H9 (cell line): Measurements from ENCODE around the gene HPCAL1. TPM values are rescaled to one million over a fixed set of nuclear protein-coding genes. Genes with fewer than 3 reads are reported as not detected.

Experiments used
- DNase-seq: peaks from one replicate; pipeline ENCODE4 v3.0.0-alpha.2; 2017
- H2AFZ ChIP-seq: one replicate; pipeline ENCODE4 v1.6.1; 2013; ENCODE audit warnings: mild to moderate bottlenecking, low read length, control low read depth, moderate library complexity
- H2AK5ac ChIP-seq: 2 replicates; pipeline ENCODE4 v1.6.1; 2013; ENCODE audit warnings: low read length, control low read depth, mixed read lengths; ENCODE audit not compliant: insufficient read length
- H2BK120ac ChIP-seq: one replicate; pipeline ENCODE4 v1.6.1; 2013; ENCODE audit warnings: low read depth, mild to moderate bottlenecking, low read length, control low read depth, inconsistent platforms; ENCODE audit not compliant: poor library complexity, severe bottlenecking
- H2BK12ac ChIP-seq: 2 replicates; pipeline ENCODE4 v1.6.1; 2013; ENCODE audit warnings: low read length, control low read depth, mixed read lengths, low read depth; ENCODE audit not compliant: insufficient read length
- H2BK15ac ChIP-seq: 2 replicates; pipeline ENCODE4 v1.6.1; 2013; ENCODE audit warnings: low read depth, low read length, control low read depth
- H2BK20ac ChIP-seq: one replicate; pipeline ENCODE4 v1.6.1; 2013; ENCODE audit warnings: low read depth, mild to moderate bottlenecking, low read length, control low read depth, inconsistent platforms; ENCODE audit not compliant: poor library complexity, severe bottlenecking
- H2BK5ac ChIP-seq: 2 replicates; pipeline ENCODE4 v1.6.1; 2013; ENCODE audit warnings: low read length, control low read depth, mixed read lengths; ENCODE audit not compliant: insufficient read length
- H3K14ac ChIP-seq: 2 replicates; pipeline ENCODE4 v1.6.1; 2013; ENCODE audit warnings: low read length, control low read depth; ENCODE audit not compliant: insufficient read depth
- H3K18ac ChIP-seq: 2 replicates; pipeline ENCODE4 v1.6.1; 2013; ENCODE audit warnings: low read depth, mild to moderate bottlenecking, mixed read lengths, low read length, control low read depth; ENCODE audit not compliant: insufficient read length
- H3K23ac ChIP-seq: 2 replicates; pipeline ENCODE4 v1.6.1; 2013; ENCODE audit warnings: low read length, control low read depth, mixed read lengths, low read depth; ENCODE audit not compliant: insufficient read length
- H3K23me2 ChIP-seq: 2 replicates; pipeline ENCODE4 v1.6.1; 2013; ENCODE audit warnings: low read depth, mild to moderate bottlenecking, mixed read lengths, low read length, control low read depth; ENCODE audit not compliant: insufficient read length, poor library complexity, severe bottlenecking
- H3K27ac ChIP-seq: 2 replicates; pipeline ENCODE4 v1.5.1; 2013; ENCODE audit warnings: low read length, control low read depth, mixed read lengths, low read depth; ENCODE audit not compliant: insufficient read length
- H3K27me3 ChIP-seq: 2 replicates; pipeline ENCODE4 v1.6.1; 2013; ENCODE audit warnings: low read length, control low read depth, inconsistent platforms; ENCODE audit not compliant: insufficient read depth
- H3K4ac ChIP-seq: 2 replicates; pipeline ENCODE4 v1.6.1; 2013; ENCODE audit warnings: low read depth, mild to moderate bottlenecking, control low read depth, inconsistent platforms, low read length, moderate library complexity
- H3K4me1 ChIP-seq: 2 replicates; pipeline ENCODE4 v1.6.1; 2013; ENCODE audit warnings: low read length, control low read depth, inconsistent platforms; ENCODE audit not compliant: insufficient read depth
- H3K4me2 ChIP-seq: 2 replicates; pipeline ENCODE4 v1.6.1; 2013; ENCODE audit warnings: low read length, control low read depth, mixed read lengths; ENCODE audit not compliant: insufficient read length, insufficient read depth
- H3K56ac ChIP-seq: 2 replicates; pipeline ENCODE4 v1.6.1; 2013; ENCODE audit warnings: low read depth, mild to moderate bottlenecking, mixed read lengths, low read length, control low read depth; ENCODE audit not compliant: insufficient read length
- H3K79me1 ChIP-seq: 2 replicates; pipeline ENCODE4 v1.6.1; 2013; ENCODE audit warnings: low read depth, mild to moderate bottlenecking, moderate library complexity, low read length, control low read depth, inconsistent platforms; ENCODE audit not compliant: insufficient read depth, poor library complexity, severe bottlenecking
- H3K79me2 ChIP-seq: 2 replicates; pipeline ENCODE4 v1.6.1; 2013; ENCODE audit warnings: low read length, control low read depth, inconsistent platforms; ENCODE audit not compliant: insufficient read depth
- H3K9ac ChIP-seq: 2 replicates; pipeline ENCODE4 v1.6.1; 2013; ENCODE audit warnings: low read length, control low read depth, mixed read lengths; ENCODE audit not compliant: insufficient read length; ENCODE audit errors: extremely low read depth
- H3K9me3 ChIP-seq: one replicate; pipeline ENCODE4 v1.6.1; 2013; ENCODE audit warnings: low read depth, low read length, inconsistent platforms; ENCODE audit not compliant: control insufficient read depth
- H3T11ph ChIP-seq: one replicate; pipeline ENCODE4 v1.6.1; 2013; ENCODE audit warnings: mild to moderate bottlenecking, low read length, control low read depth, inconsistent platforms
- H4K20me1 ChIP-seq: one replicate; pipeline ENCODE4 v1.6.1; 2013; ENCODE audit not compliant: control insufficient read depth, insufficient read length, insufficient read depth
- H4K5ac ChIP-seq: 2 replicates; pipeline ENCODE4 v1.6.1; 2013; ENCODE audit warnings: low read depth, mild to moderate bottlenecking, mixed read lengths, low read length, control low read depth; ENCODE audit not compliant: insufficient read length
- H4K8ac ChIP-seq: replicated peaks from 2 replicates; pipeline ENCODE4 v1.6.1; 2013; ENCODE audit warnings: low read length, control low read depth, mixed read lengths, low read depth; ENCODE audit not compliant: insufficient read length
- H4K91ac ChIP-seq: 2 replicates; pipeline ENCODE4 v1.6.1; 2013; ENCODE audit warnings: low read depth, mild to moderate bottlenecking, moderate library complexity, mixed read lengths, low read length, control low read depth; ENCODE audit not compliant: insufficient read length
- H3K27ac Mint-ChIP-seq, 3 experiments: 2 replicates in 2 of 3; 3 replicates in 1 of 3; pipeline ENCODE4 v1.8.0; 2020 to 2021; ENCODE audit warnings: mixed read lengths in 3 of 3, mild to moderate bottlenecking in 1 of 3, moderate library complexity in 1 of 3
- H3K27me3 Mint-ChIP-seq: 2 replicates; pipeline ENCODE4 v1.8.0; 2021; ENCODE audit warnings: low read depth, mild to moderate bottlenecking, moderate library complexity, mixed read lengths
- H3K36me3 Mint-ChIP-seq, 3 experiments: 2 replicates in 2 of 3; 3 replicates in 1 of 3; pipeline ENCODE4 v1.8.0; 2020 to 2021; ENCODE audit warnings: low read depth in 3 of 3, mixed read lengths in 3 of 3; ENCODE audit not compliant: insufficient read depth in 1 of 3
- H3K4me1 Mint-ChIP-seq, 2 experiments: 2 replicates each; pipeline ENCODE4 v1.8.0; 2020; ENCODE audit warnings: mixed read lengths in 2 of 2
- H3K4me3 Mint-ChIP-seq, 2 experiments: 2 replicates in 1 of 2; 3 replicates in 1 of 2; pipeline ENCODE4 v1.8.0; 2020 to 2021; ENCODE audit warnings: mild to moderate bottlenecking in 2 of 2, mixed read lengths in 2 of 2, moderate library complexity in 1 of 2
- H3K9me3 Mint-ChIP-seq, 2 experiments: 2 replicates in 1 of 2; 3 replicates in 1 of 2; pipeline ENCODE4 v1.8.0; 2020; ENCODE audit warnings: mild to moderate bottlenecking in 2 of 2, mixed read lengths in 2 of 2, moderate library complexity in 1 of 2
- WGBS: extraction: QIAGEN DNeasy Blood & Tissue Kit; methylation state at CpG from one replicate; pipeline ENCODE4 v1.1.7; 2013; ENCODE audit warnings: missing lambda C conversion rate, low lambda C conversion rate, mixed read lengths; ENCODE audit not compliant: insufficient read length; ENCODE audit errors: extremely low coverage; 5-methylcytosine and 5-hydroxymethylcytosine counted together
- total RNA-seq: library from RNA; stranded (reverse); gene quantifications from 2 replicates; pipeline ENCODE4 v1.2.1, GENCODE V29; 2021
- TF ChIP-seq, protein P1 (sequence below): fragments of 200-600 bp; sonication (generic); conservative IDR thresholded peaks from 3 replicates; pipeline ENCODE4 v1.8.0; 2021; ENCODE audit warnings: antibody characterized with exemption, mild to moderate bottlenecking

Gene HPCAL1
- total RNA-seq, 1 experiment from 2014 or later: 4.7 TPM

DNA sequence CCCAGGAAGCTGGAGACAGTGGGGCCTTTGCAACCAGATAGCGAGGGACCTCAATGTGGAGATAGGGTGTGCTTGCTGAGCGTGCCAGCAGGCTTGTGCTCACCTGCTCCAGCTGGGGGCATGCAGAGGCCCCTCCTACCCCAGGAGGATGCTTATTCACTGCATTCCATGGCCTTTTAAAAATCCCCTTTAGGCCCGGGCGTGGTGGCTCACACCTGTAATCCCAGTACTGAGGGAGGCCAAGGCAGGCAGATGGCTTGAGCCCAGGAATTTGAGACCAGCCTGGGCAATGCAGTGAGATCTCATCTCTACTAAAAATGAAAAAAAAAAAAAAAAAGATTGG, 90.9 kb downstream of the HPCAL1 start:
- no peak overlapping the region for H2BK5ac ChIP-seq
- no peaks in the 10 kb centered on the region for H3K79me1 ChIP-seq
- DNase-seq: no peak
- no CpG with 5 or more reads among the region's 4 CpGs for WGBS
- no peaks in the 10 kb centered on the region for H4K20me1 ChIP-seq
- peaks cover 6% of the 10 kb centered on the region; the same call in 1 of the 2 replicates for H3K4me1 ChIP-seq
- no peak overlapping the region for H3K18ac ChIP-seq
- no peak overlapping the region for H2AFZ ChIP-seq
- no peak overlapping the region for H2BK20ac ChIP-seq
- H2BK120ac ChIP-seq: no peak overlapping the region
- H4K8ac ChIP-seq: no peak overlapping the region
- no peak overlapping the region for H3K23ac ChIP-seq
- H3K79me2 ChIP-seq: no peaks in the 10 kb centered on the region
- no peak overlapping the region for H3K14ac ChIP-seq
- no peak overlapping the region for H2BK12ac ChIP-seq
- Mint-ChIP-seq H3K36me3 (peaks cover 0 to under 1% (median 0%) of the 10 kb centered on the region in 3 experiments; a peak in 2 of 7 replicates), H3K27ac (no peak overlapping the region), H3K4me1 (peaks cover 21 to 22% of the 10 kb centered on the region in 2 experiments), H3K4me3 (no peak overlapping the region), H3K27me3 (no peaks in the 10 kb centered on the region), H3K9me3 (peaks cover 0 to under 1% of the 10 kb centered on the region in 2 experiments; a peak in 1 of 5 replicates)
- no peak overlapping the region for H2AK5ac ChIP-seq
- H3K9ac ChIP-seq: no peak overlapping the region
- H3K56ac ChIP-seq: no peak overlapping the region
- H3K23me2 ChIP-seq: no peaks in the 10 kb centered on the region
- TF ChIP-seq, protein P1, sequence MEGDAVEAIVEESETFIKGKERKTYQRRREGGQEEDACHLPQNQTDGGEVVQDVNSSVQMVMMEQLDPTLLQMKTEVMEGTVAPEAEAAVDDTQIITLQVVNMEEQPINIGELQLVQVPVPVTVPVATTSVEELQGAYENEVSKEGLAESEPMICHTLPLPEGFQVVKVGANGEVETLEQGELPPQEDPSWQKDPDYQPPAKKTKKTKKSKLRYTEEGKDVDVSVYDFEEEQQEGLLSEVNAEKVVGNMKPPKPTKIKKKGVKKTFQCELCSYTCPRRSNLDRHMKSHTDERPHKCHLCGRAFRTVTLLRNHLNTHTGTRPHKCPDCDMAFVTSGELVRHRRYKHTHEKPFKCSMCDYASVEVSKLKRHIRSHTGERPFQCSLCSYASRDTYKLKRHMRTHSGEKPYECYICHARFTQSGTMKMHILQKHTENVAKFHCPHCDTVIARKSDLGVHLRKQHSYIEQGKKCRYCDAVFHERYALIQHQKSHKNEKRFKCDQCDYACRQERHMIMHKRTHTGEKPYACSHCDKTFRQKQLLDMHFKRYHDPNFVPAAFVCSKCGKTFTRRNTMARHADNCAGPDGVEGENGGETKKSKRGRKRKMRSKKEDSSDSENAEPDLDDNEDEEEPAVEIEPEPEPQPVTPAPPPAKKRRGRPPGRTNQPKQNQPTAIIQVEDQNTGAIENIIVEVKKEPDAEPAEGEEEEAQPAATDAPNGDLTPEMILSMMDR: no peak
- H3K4me2 ChIP-seq: no peak overlapping the region
- H3T11ph ChIP-seq: no peak overlapping the region
- H3K9me3 ChIP-seq: no peaks in the 10 kb centered on the region
- H2BK15ac ChIP-seq: no peak overlapping the region
- H3K4ac ChIP-seq: no peak overlapping the region
- no peaks in the 10 kb centered on the region for H3K27me3 ChIP-seq
- H4K91ac ChIP-seq: no peak overlapping the region
- H4K5ac ChIP-seq: no peak overlapping the region
- no peak overlapping the region for H3K27ac ChIP-seq
